H1 (cell line): ENCODE results near the gene TMTC2. TPM values are rescaled to one million over a fixed set of nuclear protein-coding genes. Genes with fewer than 3 reads are reported as not detected.
A peak's percentile ranks its signal among the peaks of the same experiment; 100 is the strongest.

Experiments
- CTCF ChIA-PET: fragments of 300-600 bp; sonication (Branson Sonifier 250); formaldehyde crosslinking; loops from one replicate; lab custom pipeline; 2021; ENCODE audit not compliant: partially characterized antibody; lab: Charles Lee
- POLR2A ChIA-PET: fragments of 300-600 bp; sonication (Branson Sonifier 250); formaldehyde crosslinking; loops from one replicate; lab custom pipeline; 2021; ENCODE audit warnings: inconsistent platforms; ENCODE audit not compliant: partially characterized antibody; lab: Charles Lee
- DNase-seq, 2 experiments: peaks; one replicate each; pipeline versions ENCODE4 v3.0.0 to v3.0.0-alpha.2; 2010 to 2022; ENCODE audit warnings: low spot score in 2 of 2, low read depth in 1 of 2, mixed read lengths in 1 of 2
- FAIRE-seq: peaks from 2 replicates; lab custom pipeline; 2011; peaks lifted over from hg19 to GRCh38; lab: Jason Lieb, UNC
- H2AFZ ChIP-seq: 2 replicates; pipeline ENCODE4 v1.8.1; 2012; ENCODE audit warnings: low read length, inconsistent platforms
- H2AK5ac ChIP-seq: 2 replicates; pipeline ENCODE4 v1.6.1; 2013; ENCODE audit warnings: low read depth, low read length
- H2BK120ac ChIP-seq: replicated peaks from 2 replicates; pipeline ENCODE3; 2013; ENCODE audit warnings: low read depth, low read length, inconsistent platforms
- H2BK12ac ChIP-seq: 2 replicates; pipeline ENCODE4 v1.6.1; 2013; ENCODE audit warnings: low read depth, low read length
- H2BK15ac ChIP-seq: 2 replicates; pipeline ENCODE4 v1.6.1; 2013; ENCODE audit warnings: low read length
- H2BK20ac ChIP-seq: 2 replicates; pipeline ENCODE4 v1.6.1; 2013; ENCODE audit warnings: low read length
- H2BK5ac ChIP-seq: 2 replicates; pipeline ENCODE4 v1.6.1; 2013; ENCODE audit warnings: low read depth, low read length
- H3K14ac ChIP-seq: 2 replicates; pipeline ENCODE4 v1.6.1; 2013; ENCODE audit warnings: inconsistent platforms; ENCODE audit not compliant: insufficient read length
- H3K18ac ChIP-seq: 2 replicates; pipeline ENCODE4 v1.6.1; 2013; ENCODE audit warnings: low read length; ENCODE audit errors: extremely low read depth
- H3K23ac ChIP-seq: 2 replicates; pipeline ENCODE4 v1.6.1; 2013; ENCODE audit warnings: inconsistent platforms; ENCODE audit not compliant: insufficient read length
- H3K23me2 ChIP-seq: 2 replicates; pipeline ENCODE4 v1.6.1; 2013; ENCODE audit warnings: low read depth, low read length
- H3K27ac ChIP-seq: 2 replicates; pipeline ENCODE4 v1.6.1; 2011; ENCODE audit warnings: low read depth, low read length, inconsistent platforms
- H3K27me3 ChIP-seq, 4 experiments: replicated peaks in 1 of 4; 1 replicate in 1 of 4; 2 replicates in 3 of 4; pipeline versions ENCODE4 v1.6.1 to v1.8.1; 2011 to 2013; ENCODE audit warnings: low read length in 3 of 4, mild to moderate bottlenecking in 3 of 4, inconsistent platforms in 2 of 4, mixed read lengths in 2 of 4, moderate library complexity in 1 of 4; ENCODE audit not compliant: control insufficient read depth in 3 of 4, insufficient read depth in 3 of 4; ENCODE audit errors: extremely low read depth in 1 of 4
- H3K36me3 ChIP-seq, 4 experiments: 2 replicates each; pipeline versions ENCODE4 v1.6.1 to v1.8.1; 2011 to 2013; ENCODE audit warnings: mild to moderate bottlenecking in 4 of 4, low read length in 3 of 4, moderate library complexity in 2 of 4, control low read depth in 1 of 4, inconsistent platforms in 1 of 4; ENCODE audit not compliant: insufficient read depth in 4 of 4, control insufficient read depth in 2 of 4
- H3K4ac ChIP-seq: replicated peaks from 2 replicates; pipeline ENCODE3; 2013; ENCODE audit warnings: low read length, low read depth, mixed read lengths, inconsistent platforms; ENCODE audit not compliant: insufficient read length
- H3K4me1 ChIP-seq, 4 experiments: replicated peaks in 1 of 4; 1 replicate in 1 of 4; 2 replicates in 3 of 4; pipeline versions ENCODE4 v1.6.1 to v1.8.1; 2011 to 2013; ENCODE audit warnings: low read length in 3 of 4, inconsistent platforms in 2 of 4, mixed read lengths in 1 of 4; ENCODE audit not compliant: insufficient read depth in 4 of 4, control insufficient read depth in 3 of 4
- H3K4me2 ChIP-seq, 2 experiments: 2 replicates each; pipeline versions ENCODE4 v1.6.1 to v1.8.1; 2011 to 2013; ENCODE audit warnings: low read depth in 2 of 2, low read length in 2 of 2, control low read depth in 1 of 2, inconsistent platforms in 1 of 2, mild to moderate bottlenecking in 1 of 2; ENCODE audit not compliant: insufficient read depth in 1 of 2
- H3K4me3 ChIP-seq, 4 experiments: fragments of 200-600, 300-600 bp in 1 of 4; sonication (generic), shearing (Covaris generic), sonication (Bioruptor Twin) in 1 of 4; 2 replicates each; pipeline versions ENCODE4 v1.5.1 to v1.8.1; 2011 to 2016; ENCODE audit warnings: low read length in 4 of 4, low read depth in 3 of 4, control low read depth in 2 of 4, inconsistent platforms in 2 of 4, mild to moderate bottlenecking in 2 of 4, mixed read lengths in 1 of 4, moderate library complexity in 1 of 4; ENCODE audit not compliant: insufficient read depth in 2 of 4; ENCODE audit errors: extremely low read depth in 1 of 4
- H3K56ac ChIP-seq: replicated peaks from 2 replicates; pipeline ENCODE3; 2013; ENCODE audit warnings: low read depth, mild to moderate bottlenecking, mixed read lengths, low read length, inconsistent platforms; ENCODE audit not compliant: insufficient read length
- H3K79me1 ChIP-seq: 2 replicates; pipeline ENCODE4 v1.6.1; 2013; ENCODE audit warnings: low read depth, low read length, control low read depth
- H3K79me2 ChIP-seq, 2 experiments: 2 replicates each; pipeline versions ENCODE4 v1.6.1 to v1.8.1; 2012 to 2013; ENCODE audit warnings: low read length in 2 of 2, mild to moderate bottlenecking in 2 of 2, inconsistent platforms in 1 of 2; ENCODE audit not compliant: insufficient read depth in 2 of 2, control insufficient read depth in 1 of 2
- H3K9ac ChIP-seq, 4 experiments: replicated peaks in 1 of 4; 1 replicate in 1 of 4; 2 replicates in 3 of 4; pipeline versions ENCODE4 v1.6.1 to v1.8.1; 2011 to 2013; ENCODE audit warnings: low read depth in 3 of 4, low read length in 3 of 4, control low read depth in 2 of 4, mild to moderate bottlenecking in 2 of 4, moderate library complexity in 2 of 4, inconsistent platforms in 1 of 4; ENCODE audit errors: extremely low read depth in 1 of 4
- H3K9me3 ChIP-seq, 2 experiments: 2 replicates each; pipeline versions ENCODE4 v1.6.1 to v1.8.1; 2012 to 2013; ENCODE audit warnings: mild to moderate bottlenecking in 2 of 2, moderate library complexity in 2 of 2, control low read depth in 1 of 2, inconsistent platforms in 1 of 2, low read depth in 1 of 2, low read length in 1 of 2, mixed read lengths in 1 of 2; ENCODE audit not compliant: insufficient read depth in 2 of 2
- H4K20me1 ChIP-seq, 2 experiments: replicated peaks in 1 of 2; 2 replicates each; pipeline versions ENCODE3 to v1.8.1; 2011 to 2013; ENCODE audit warnings: inconsistent platforms in 2 of 2, low read length in 2 of 2, mild to moderate bottlenecking in 1 of 2; ENCODE audit not compliant: insufficient read depth in 2 of 2, control insufficient read depth in 1 of 2
- H4K5ac ChIP-seq: 2 replicates; pipeline ENCODE4 v1.6.1; 2013; ENCODE audit warnings: low read length, low read depth, mixed read lengths, inconsistent platforms; ENCODE audit not compliant: insufficient read length
- H4K8ac ChIP-seq: 2 replicates; pipeline ENCODE4 v1.8.0; 2013; ENCODE audit warnings: mild to moderate bottlenecking, moderate library complexity, low read length, inconsistent platforms; ENCODE audit not compliant: insufficient read depth; ENCODE audit errors: extremely low read depth
- H4K91ac ChIP-seq: replicated peaks from 2 replicates; pipeline ENCODE3; 2013; ENCODE audit warnings: low read length, mixed read lengths, inconsistent platforms; ENCODE audit not compliant: insufficient read length
- BACH1 ChIP-seq: IDR thresholded peaks from 2 replicates; pipeline ENCODE4 v1.6.1; 2012; ENCODE audit warnings: low read length, improper control_type of control experiment
- WGBS, 2 experiments: shearing (Covaris generic) in 1 of 2; methylation state at CpG; one replicate each; pipeline versions ENCODE4 v1.1.6 to v1.1.7; 2013 to 2015; ENCODE audit warnings: low lambda C conversion rate in 2 of 2, mixed read lengths in 2 of 2, inconsistent platforms in 1 of 2, low coverage in 1 of 2, missing lambda C conversion rate in 1 of 2; ENCODE audit not compliant: insufficient replicate concordance in 2 of 2, insufficient coverage in 1 of 2, insufficient read length in 1 of 2; ENCODE audit errors: extremely low coverage in 1 of 2, missing lambda C conversion rate in 1 of 2; 5-methylcytosine and 5-hydroxymethylcytosine counted together
- polyA plus RNA-seq, 7 experiments: library from polyadenylated mRNA; depleted of rRNA in 3 of 7; stranded (reverse) in 5 of 7; unstranded in 2 of 7; fragments of >200 nt in 5 of 7; fragments of 200-250 nt in 2 of 7; gene quantifications; 1 replicate in 5 of 7; 2 replicates in 1 of 7; 4 replicates in 1 of 7; pipeline versions ENCODE4 v1.2.1 to v1.2.3, GENCODE V29; 2011 to 2013; ENCODE audit warnings: missing spikeins in 2 of 7, mixed read lengths in 2 of 7
- total RNA-seq: library from RNA; stranded (reverse); fragmentation: NEBNext Ultra II Directional; extraction: Animal tissue kit (Norgen Biotek cat#: 25700); gene quantifications from 2 replicates; pipeline ENCODE4 v1.2.1, GENCODE V29; 2021
- TF ChIP-seq, protein P1 (sequence below): IDR thresholded peaks from 2 replicates; pipeline ENCODE4 v1.6.1; 2012; ENCODE audit warnings: inconsistent platforms

TMTC2 gene
- total and polyA plus RNA-seq, 2 of the 8 experiments (the other 6 are each of a cell fraction or from before 2014, with no cell fraction given): 2.3 to 3.9 TPM

- 74% methylated on average over 10 of the region's 10 CpGs; no CpG with 5 or more reads in 1 of the 2 experiments for WGBS, 2 experiments
- H3K27ac ChIP-seq: peak overlapping the region; percentile 20; the same call in 1 of the 2 replicates
- H2BK12ac ChIP-seq: peak overlapping the region; percentile 40; the same call in 1 of the 2 replicates
- H3K56ac ChIP-seq: no peak overlapping the region
- POLR2A ChIA-PET: no interaction called here
- TF ChIP-seq, protein P1, sequence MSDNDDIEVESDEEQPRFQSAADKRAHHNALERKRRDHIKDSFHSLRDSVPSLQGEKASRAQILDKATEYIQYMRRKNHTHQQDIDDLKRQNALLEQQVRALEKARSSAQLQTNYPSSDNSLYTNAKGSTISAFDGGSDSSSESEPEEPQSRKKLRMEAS: peak; percentile 82
- TF ChIP-seq BACH1: no peak
- peak overlapping the region; percentile 12; the same call in 1 of the 2 replicates for H3K18ac ChIP-seq
- H2BK120ac ChIP-seq: no peak overlapping the region
- no peaks in the 10 kb centered on the region for H3K23me2 ChIP-seq
- no peaks in the 10 kb centered on the region for H3K27me3 ChIP-seq
- no peak overlapping the region for H3K4ac ChIP-seq
- no peak overlapping the region for H3K4me3 ChIP-seq
- no peaks in the 10 kb centered on the region for H3K36me3 ChIP-seq
- peak overlapping the region; percentile 76; the same call in 1 of the 2 replicates for H2AFZ ChIP-seq
- no peak overlapping the region for H2BK5ac ChIP-seq
- no peak overlapping the region for H3K23ac ChIP-seq
- H4K91ac ChIP-seq: peak overlapping the region; percentile 4
- H3K9me3 ChIP-seq: no peaks in the 10 kb centered on the region
- peaks cover 0 to 10% (median 4%) of the 10 kb centered on the region in 4 experiments; a peak in 5 of 7 replicates for H3K4me1 ChIP-seq
- H2AK5ac ChIP-seq: no peak overlapping the region
- CTCF ChIA-PET: interaction anchor here (0.9 kb wide), 1 partner anchor 22 kb away, joined by 3 read pairs; no protein-coding TSS in a partner anchor
- H4K20me1 ChIP-seq: no peaks in the 10 kb centered on the region
- DNase-seq (peak; percentile 13 to 51), FAIRE-seq (peak; percentile 19)
- no peak overlapping the region for H4K5ac ChIP-seq
- H4K8ac ChIP-seq: no peak overlapping the region
- H2BK15ac ChIP-seq: no peak overlapping the region
- H3K9ac ChIP-seq: peak overlapping the region in 1 of 4 experiments; percentile 29; a peak in 4 of 7 replicates
- H2BK20ac ChIP-seq: no peak overlapping the region; the same call in 1 of the 2 replicates
- H3K4me2 ChIP-seq: no peak overlapping the region; a peak in 1 of 4 replicates
- no peak overlapping the region for H3K14ac ChIP-seq
- no peaks in the 10 kb centered on the region; a peak in 2 of 4 replicates for H3K79me2 ChIP-seq
- no peaks in the 10 kb centered on the region for H3K79me1 ChIP-seq
Measured at GRCh38 chr12:82708061-82708879, 21.6 kb downstream of the TMTC2 start.
